Omental fat pad (tissue), 4 donors: Measurements from ENCODE around the gene TFE3. TPM values are rescaled to one million over a fixed set of nuclear protein-coding genes. Genes with fewer than 3 reads are reported as not detected.
"Not testable (repeated sequence)": the region's sequence is repeated elsewhere in the genome, so short reads cannot be mapped to it uniquely, and the experiment has no call there.

ENCODE experiments used
- ATAC-seq: fragments of 150-250 bp; one replicate; pipeline ENCODE4 v1.9.1; 2016; ENCODE audit warnings: mild to moderate bottlenecking, moderate library complexity; ENCODE audit not compliant: low FRiP score
- DNase-seq: peaks from one replicate; pipeline ENCODE4 v3.0.0-alpha.2; 2019; ENCODE audit warnings: low spot score
- CTCF ChIP-seq, 3 donors: fragments of 450-650 bp; IDR thresholded peaks; one replicate each; pipeline ENCODE4 v1.5.1; 2016 to 2017; ENCODE audit warnings: antibody characterized with exemption in 3 of 3, mild to moderate bottlenecking in 3 of 3, moderate library complexity in 2 of 3
- small RNA-seq: library from RNA; depleted of rRNA; stranded (forward); fragments of <200 nt; gene quantifications from one replicate; pipeline ENCODE3, GENCODE V24; 2016
- total RNA-seq, 4 donors: library from RNA; depleted of rRNA; stranded (reverse); fragments of >200 nt; gene quantifications; one replicate each; pipeline ENCODE4 v1.1.0, GENCODE V29; 2016

Gene TFE3
- total RNA-seq, 4 donors from 2014 or later = 89.8 to 124 (median 116) TPM

DNA sequence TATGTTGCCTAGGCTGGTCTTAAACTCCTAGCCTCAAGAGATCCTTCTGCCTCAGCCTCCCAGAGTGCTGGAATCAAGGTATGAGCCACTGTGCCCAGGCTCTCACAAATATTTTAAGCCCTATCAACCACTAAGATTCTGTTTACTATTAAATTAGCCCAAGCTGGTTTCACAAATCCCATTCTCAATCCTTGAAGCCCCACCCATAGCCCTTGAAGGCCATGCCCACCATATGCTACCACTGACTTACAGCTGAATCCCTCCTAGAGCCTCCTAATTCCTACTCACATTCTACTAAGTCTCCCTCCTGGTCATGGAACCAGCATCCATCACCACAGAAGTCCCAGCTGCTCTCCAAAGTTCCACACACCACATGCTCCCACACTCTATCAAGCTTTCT is 50.8 kb downstream of the TFE3 start:
- no peak for TF ChIP-seq CTCF (IDR thresholded peaks at IDR 0.05)
- ATAC-seq (no peak), DNase-seq (no peak)

DNA sequence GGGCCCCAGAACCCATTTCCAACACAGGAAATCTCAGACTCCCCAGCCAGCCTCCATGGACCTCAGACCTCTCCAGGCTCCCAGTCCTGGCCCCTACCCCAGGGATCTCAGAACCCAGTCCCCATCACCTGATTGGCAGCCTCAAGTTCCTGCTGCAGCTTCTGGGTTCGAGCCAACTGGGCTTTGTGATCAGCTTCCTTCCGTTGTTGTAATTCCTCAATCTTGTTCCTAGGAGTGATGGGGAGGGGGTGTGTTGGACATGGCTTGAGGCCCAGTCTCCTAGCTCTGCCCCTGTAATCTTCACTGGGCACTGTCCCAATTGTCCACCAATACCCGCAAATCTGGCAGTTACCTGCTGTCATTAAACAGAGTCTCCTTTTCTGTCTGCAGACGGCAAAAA is 53.7 kb downstream of the TFE3 start:
- no peak for TF ChIP-seq CTCF (IDR thresholded peaks at IDR 0.05)
- ATAC-seq (no peak), DNase-seq (no peak)

DNA sequence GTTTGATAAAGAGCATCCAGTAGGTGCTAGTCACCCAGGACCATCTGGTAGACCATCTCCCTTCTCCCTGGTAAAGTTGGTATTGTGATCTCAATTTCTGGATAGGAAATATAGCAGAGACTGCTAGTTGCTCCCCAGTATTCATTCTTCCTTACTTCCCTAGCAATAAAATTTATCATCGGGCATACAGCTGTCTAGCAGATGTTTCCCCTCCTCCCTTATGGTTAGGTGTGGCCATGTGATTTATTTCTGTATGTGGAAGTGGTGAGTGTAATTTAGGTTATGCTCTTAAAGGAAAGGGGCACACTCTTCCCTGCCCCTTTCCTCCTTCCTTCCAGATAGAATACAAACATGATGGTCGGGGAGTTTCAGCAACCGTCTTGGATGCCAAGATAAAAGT is 59.3 kb downstream of the TFE3 start:
- ATAC-seq (no peak), DNase-seq (no peak)
- no peak for TF ChIP-seq CTCF (IDR thresholded peaks at IDR 0.05)

DNA sequence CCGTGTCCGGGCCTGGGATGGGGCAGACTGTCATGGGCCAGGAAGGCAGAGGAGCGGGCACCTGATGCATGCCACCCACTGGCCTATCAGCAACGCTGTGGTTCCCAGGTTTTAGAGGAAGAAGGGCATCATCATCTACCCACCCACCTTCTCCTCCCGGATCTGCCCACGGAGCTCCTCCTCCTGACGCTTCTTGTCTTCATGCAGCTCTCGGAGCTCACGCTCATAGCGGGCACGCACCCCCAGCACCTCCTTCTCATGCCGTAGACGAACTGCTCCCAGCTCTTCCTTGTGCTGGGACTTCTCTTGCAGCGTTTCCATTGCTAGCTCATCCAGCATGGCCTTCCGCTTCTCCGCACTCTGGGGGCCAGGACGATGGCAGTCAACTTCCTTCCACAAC is 60.1 kb downstream of the TFE3 start:
- TF ChIP-seq CTCF (IDR thresholded peaks at IDR 0.05) = no peak
- DNase-seq = no peak
- ATAC-seq = no peak

GRCh38 chrX:48981178-48981577 is 62.0 kb downstream of the TFE3 start:
- DNase-seq = no peak
- ATAC-seq = no peak
- TF ChIP-seq CTCF (IDR thresholded peaks at IDR 0.05) = no peak

GRCh38 chrX:48980341-48980740 is 62.8 kb downstream of the TFE3 start:
- not testable (repeated sequence) for DNase-seq, ATAC-seq

Small RNA genes within 50 kb of the gene (small RNA-seq; reads per million reads assigned to genes)
- not detected for gene RNU4-52P

Other genes starting within 250 kb of the TFE3 start
- gene HDAC6, start 241.3 kb downstream of the TFE3 start, total RNA-seq = 10 to 100 TPM; 36.5 to 63.2 (median 54.5) TPM
- not detected for gene ERAS, start 216.8 kb downstream of the TFE3 start, total RNA-seq
- gene PCSK1N, start 207.7 kb downstream of the TFE3 start, total RNA-seq = 1 to 10 TPM in 2 of 4 donors, under 1 TPM in 1, not detected in 1; 0.93 to 2.3 (median 1.4) TPM
- 10 to 100 TPM; 13.7 to 34.1 (median 29.4) TPM for gene TIMM17B, start 145.6 kb downstream of the TFE3 start, total RNA-seq
- gene PQBP1, start 145.4 kb downstream of the TFE3 start, total RNA-seq = 10 to 100 TPM; 36.6 to 59.7 (median 55.2) TPM
- gene SLC35A2, start 131.7 kb downstream of the TFE3 start, total RNA-seq = 10 to 100 TPM; 10.2 to 22.0 (median 17.2) TPM
- gene PIM2, start 124.3 kb downstream of the TFE3 start, total RNA-seq = 10 to 100 TPM in 2 of 4 donors, 1 to 10 TPM in 2; 9.6 to 14.0 (median 11.5) TPM
- gene OTUD5, start 85.8 kb downstream of the TFE3 start, total RNA-seq = 10 to 100 TPM; 32.7 to 43.0 (median 38.3) TPM
- gene KCND1, start 71.5 kb downstream of the TFE3 start, total RNA-seq = 10 to 100 TPM in 1 of 4 donors, 1 to 10 TPM in 3; 1.9 to 11.3 (median 3.7) TPM
- gene GRIPAP1, start 41.1 kb downstream of the TFE3 start, total RNA-seq = 10 to 100 TPM; 25.1 to 44.5 (median 32.2) TPM
- 1 to 10 TPM; 1.1 to 3.2 (median 2.5) TPM for gene CCDC120, start 15.6 kb upstream of the TFE3 start, total RNA-seq
- 10 to 100 TPM in 3 of 4 donors, 1 to 10 TPM in 1; 7.8 to 17.3 (median 12.3) TPM for gene PRAF2, start 30.6 kb upstream of the TFE3 start, total RNA-seq
- 100 to 1,000 TPM in 3 of 4 donors, 10 to 100 TPM in 1; 90.8 to 131 (median 116) TPM for gene WDR45, start 36.5 kb upstream of the TFE3 start, total RNA-seq
- 10 to 100 TPM; 16.0 to 30.9 (median 19.6) TPM for gene GPKOW, start 80.4 kb upstream of the TFE3 start, total RNA-seq
- gene MAGIX, start 119.4 kb upstream of the TFE3 start, total RNA-seq = 1 to 10 TPM; 1.1 to 7.3 (median 3.3) TPM
- 10 to 100 TPM; 26.3 to 48.0 (median 38.3) TPM for gene PLP2, start 128.5 kb upstream of the TFE3 start, total RNA-seq
- 10 to 100 TPM in 2 of 4 donors, 1 to 10 TPM in 2; 5.1 to 28.1 (median 11.9) TPM for gene PRICKLE3, start 143.0 kb upstream of the TFE3 start, total RNA-seq
- 1 to 10 TPM in 3 of 4 donors, under 1 TPM in 1; 0.46 to 3.3 (median 2.2) TPM for gene SYP, start 156.8 kb upstream of the TFE3 start, total RNA-seq
- under 1 TPM; 0.19 to 0.60 (median 0.34) TPM for gene CACNA1F, start 190.0 kb upstream of the TFE3 start, total RNA-seq
- gene CCDC22, start 192.1 kb upstream of the TFE3 start, total RNA-seq = 10 to 100 TPM in 2 of 4 donors, 1 to 10 TPM in 2; 8.9 to 14.3 (median 11.1) TPM
- gene FOXP3, start 221.4 kb upstream of the TFE3 start, total RNA-seq = not detected
- gene PPP1R3F, start 226.4 kb upstream of the TFE3 start, total RNA-seq = 1 to 10 TPM; 2.6 to 6.5 (median 4.6) TPM